ENCODE results near the gene CERK.

Gene CERK

DNA sequence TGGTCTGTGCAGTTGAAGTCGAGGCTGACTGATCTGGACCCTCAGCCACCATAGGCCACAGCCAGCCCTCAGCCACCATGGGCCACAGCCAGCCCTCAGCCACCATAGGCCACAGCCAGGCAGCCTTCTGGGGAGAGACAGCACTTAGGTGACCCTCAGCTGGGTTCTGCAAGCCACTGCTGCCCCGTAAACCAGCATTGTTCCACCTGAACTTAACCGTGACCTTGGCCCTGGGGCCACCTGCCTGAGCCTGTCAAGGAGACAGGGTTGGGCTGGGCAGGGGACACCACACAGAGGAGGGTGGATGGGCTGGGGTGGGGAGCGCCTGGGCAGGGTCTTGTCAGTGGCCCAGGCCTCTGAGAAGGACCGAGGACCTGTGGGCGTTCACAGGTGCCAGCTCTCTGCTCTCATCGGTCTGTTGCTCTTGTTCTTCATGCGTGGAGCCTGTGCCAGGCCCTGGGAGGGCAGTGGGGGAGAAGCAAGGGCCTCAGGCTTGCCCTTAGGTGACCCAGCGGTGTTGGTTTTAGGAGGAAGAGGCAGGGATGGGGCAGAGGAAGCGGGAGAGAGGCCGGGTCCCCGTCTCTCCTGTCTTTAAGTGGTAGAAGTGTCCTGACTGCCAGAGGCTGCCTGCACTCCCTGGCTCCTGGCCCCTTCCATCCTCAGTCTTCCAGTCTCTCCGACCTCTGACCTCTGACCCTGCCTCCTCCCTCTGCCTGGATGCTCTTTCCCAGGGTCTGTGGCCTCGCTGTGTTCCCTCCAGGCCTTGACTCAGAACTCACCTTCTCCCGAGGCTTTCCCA is 81.0 kb downstream of the CERK start (continued):
- no peak for TF ChIP-seq ZNF2 (tag by site-specific recombination; IDR thresholded peaks at IDR 0.05)
- TF ChIP-seq, protein P1, sequence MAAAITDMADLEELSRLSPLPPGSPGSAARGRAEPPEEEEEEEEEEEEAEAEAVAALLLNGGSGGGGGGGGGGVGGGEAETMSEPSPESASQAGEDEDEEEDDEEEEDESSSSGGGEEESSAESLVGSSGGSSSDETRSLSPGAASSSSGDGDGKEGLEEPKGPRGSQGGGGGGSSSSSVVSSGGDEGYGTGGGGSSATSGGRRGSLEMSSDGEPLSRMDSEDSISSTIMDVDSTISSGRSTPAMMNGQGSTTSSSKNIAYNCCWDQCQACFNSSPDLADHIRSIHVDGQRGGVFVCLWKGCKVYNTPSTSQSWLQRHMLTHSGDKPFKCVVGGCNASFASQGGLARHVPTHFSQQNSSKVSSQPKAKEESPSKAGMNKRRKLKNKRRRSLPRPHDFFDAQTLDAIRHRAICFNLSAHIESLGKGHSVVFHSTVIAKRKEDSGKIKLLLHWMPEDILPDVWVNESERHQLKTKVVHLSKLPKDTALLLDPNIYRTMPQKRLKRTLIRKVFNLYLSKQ (tag by site-specific recombination; IDR thresholded peaks at IDR 0.05; ENCODE audit: borderline replicate concordance): no peak
- TF ChIP-seq KLF7 (tag by site-specific recombination; IDR thresholded peaks at IDR 0.05; ENCODE audit: borderline replicate concordance): no peak

DNA sequence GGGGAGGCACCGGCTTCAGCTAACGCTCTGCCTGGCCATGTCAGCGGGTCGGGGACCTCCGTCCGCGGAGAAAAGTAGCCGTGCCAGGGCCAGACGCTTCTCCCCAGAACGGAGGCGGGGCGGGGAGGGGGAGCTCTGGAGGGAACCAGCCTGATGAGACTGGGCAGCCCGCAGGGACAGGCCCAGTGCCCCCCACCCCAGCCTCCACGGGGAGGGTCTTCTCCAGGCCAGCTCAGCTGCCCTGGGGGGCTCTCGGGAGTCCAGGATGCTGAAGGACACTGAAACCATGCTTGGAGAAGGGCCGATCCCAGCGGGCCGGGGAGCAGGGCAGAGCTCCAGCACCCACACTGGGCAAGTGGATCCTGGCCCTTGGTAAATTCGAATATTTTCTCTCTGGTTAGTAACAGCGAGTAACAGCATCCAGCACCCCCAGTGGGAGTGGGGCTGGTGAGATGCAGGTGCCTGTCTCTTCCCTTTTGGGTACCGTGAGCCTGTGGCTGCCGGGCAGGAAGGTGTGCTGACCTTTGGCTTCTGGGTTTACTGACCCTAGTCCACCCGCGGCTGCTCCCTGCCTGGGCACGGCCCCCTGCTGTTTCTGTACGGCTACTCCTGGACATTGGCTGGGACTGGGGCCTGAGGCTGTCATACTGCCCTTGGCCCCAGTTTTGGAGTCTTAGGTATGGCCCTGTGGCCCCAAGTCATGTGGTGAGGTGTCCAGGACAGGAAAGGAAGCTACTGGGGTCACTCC is 82.0 kb downstream of the CERK start:
- Histone ChIP-seq H3K4me3 (ENCODE audit: low read depth, low read length) (no peak overlapping the region), H3K36me3 (ENCODE audit: control insufficient read depth in 2 of 2, insufficient read depth in 1 of 2, low read length in 2 of 2) (no peaks in the 10 kb centered on the region), H3K4me1 (ENCODE audit: control insufficient read depth, insufficient read depth, low read length) (peaks cover 2% of the 10 kb centered on the region; the same call in 1 of the 2 replicates), H3K9me3 (ENCODE audit: control insufficient read depth, insufficient read depth, low read depth, low read length) (no peaks in the 10 kb centered on the region), H3K27ac (ENCODE audit: extremely low read depth, low read depth, low read length) (no peak overlapping the region)
- TF ChIP-seq ZNF394 (tag by site-specific recombination; IDR thresholded peaks at IDR 0.05; ENCODE audit: borderline replicate concordance): no peak
- TF ChIP-seq PRDM1 (tag by site-specific recombination; IDR thresholded peaks at IDR 0.05): no peak
- TF ChIP-seq, protein P2, sequence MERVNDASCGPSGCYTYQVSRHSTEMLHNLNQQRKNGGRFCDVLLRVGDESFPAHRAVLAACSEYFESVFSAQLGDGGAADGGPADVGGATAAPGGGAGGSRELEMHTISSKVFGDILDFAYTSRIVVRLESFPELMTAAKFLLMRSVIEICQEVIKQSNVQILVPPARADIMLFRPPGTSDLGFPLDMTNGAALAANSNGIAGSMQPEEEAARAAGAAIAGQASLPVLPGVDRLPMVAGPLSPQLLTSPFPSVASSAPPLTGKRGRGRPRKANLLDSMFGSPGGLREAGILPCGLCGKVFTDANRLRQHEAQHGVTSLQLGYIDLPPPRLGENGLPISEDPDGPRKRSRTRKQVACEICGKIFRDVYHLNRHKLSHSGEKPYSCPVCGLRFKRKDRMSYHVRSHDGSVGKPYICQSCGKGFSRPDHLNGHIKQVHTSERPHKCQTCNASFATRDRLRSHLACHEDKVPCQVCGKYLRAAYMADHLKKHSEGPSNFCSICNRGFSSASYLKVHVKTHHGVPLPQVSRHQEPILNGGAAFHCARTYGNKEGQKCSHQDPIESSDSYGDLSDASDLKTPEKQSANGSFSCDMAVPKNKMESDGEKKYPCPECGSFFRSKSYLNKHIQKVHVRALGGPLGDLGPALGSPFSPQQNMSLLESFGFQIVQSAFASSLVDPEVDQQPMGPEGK (tag by site-specific recombination; IDR thresholded peaks at IDR 0.05): no peak
- TF ChIP-seq ZNF112 (tag by site-specific recombination; IDR thresholded peaks at IDR 0.05): no peak
- CTCF ChIA-PET: interaction anchor here (0.6 kb wide), 2 partner anchors 1339 to 1385 kb away, joined by 3 to 5 read pairs; no protein-coding TSS in a partner anchor
- POLR2A ChIA-PET: no interaction called here

DNA sequence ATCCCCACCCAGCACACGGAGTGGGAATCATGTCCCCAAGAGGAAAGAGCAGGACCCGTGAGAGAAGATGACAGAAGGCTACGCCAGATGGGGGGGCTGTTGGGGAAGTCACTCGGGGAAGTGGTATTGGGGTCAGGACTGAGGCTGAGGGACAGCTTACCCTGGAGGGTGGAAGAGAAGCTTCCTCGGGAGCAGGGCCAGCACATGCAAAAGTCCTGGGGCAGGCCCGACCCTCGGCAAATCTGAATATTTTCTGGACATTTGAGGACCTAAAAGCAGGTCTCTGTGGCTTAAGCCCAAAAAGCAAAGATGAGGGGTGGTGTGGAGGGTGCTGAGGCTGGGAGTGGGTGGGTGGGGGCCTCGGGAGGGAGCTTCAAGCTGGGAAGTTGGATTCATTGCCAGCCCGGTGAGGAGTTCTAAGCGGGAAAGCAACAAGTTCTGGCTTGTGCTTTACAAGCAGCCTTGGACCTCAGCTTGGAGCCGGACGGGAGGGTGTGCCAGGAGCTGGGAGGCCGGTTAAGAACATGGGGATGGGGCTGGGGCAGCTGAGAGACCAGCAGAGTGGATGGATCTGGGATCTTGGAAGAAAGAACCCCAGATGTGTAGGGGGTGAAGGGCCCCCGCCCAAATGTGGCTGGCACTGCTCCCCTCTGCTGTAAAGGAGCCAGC is 83.0 kb downstream of the CERK start:
- TF ChIP-seq SCRT2 (tag by site-specific recombination; IDR thresholded peaks at IDR 0.05) (peak; percentile 48), ZNF354C (tag by site-specific recombination; IDR thresholded peaks at IDR 0.05; ENCODE audit: borderline replicate concordance, low read depth) (no peak), ZNF623 (tag by site-specific recombination; IDR thresholded peaks at IDR 0.05) (peak; percentile 94)
- H3K4me1 ChIP-seq (ENCODE audit: control insufficient read depth, insufficient read depth, low read length): no peaks in the 10 kb centered on the region
- POLR2A ChIA-PET: no interaction called here
- CTCF ChIA-PET: interaction anchor here (0.6 kb wide), 1 partner anchor 107 kb away, joined by 3 read pairs; no protein-coding TSS in a partner anchor
- H3K4me3 ChIP-seq (ENCODE audit: low read depth, low read length): no peak overlapping the region
- no peak overlapping the region for H3K27ac ChIP-seq (ENCODE audit: extremely low read depth, low read depth, low read length)
- no peaks in the 10 kb centered on the region for H3K9me3 ChIP-seq (ENCODE audit: control insufficient read depth, insufficient read depth, low read depth, low read length)
- H3K36me3 ChIP-seq (ENCODE audit: control insufficient read depth in 2 of 2, insufficient read depth in 1 of 2, low read length in 2 of 2): no peaks in the 10 kb centered on the region

DNA sequence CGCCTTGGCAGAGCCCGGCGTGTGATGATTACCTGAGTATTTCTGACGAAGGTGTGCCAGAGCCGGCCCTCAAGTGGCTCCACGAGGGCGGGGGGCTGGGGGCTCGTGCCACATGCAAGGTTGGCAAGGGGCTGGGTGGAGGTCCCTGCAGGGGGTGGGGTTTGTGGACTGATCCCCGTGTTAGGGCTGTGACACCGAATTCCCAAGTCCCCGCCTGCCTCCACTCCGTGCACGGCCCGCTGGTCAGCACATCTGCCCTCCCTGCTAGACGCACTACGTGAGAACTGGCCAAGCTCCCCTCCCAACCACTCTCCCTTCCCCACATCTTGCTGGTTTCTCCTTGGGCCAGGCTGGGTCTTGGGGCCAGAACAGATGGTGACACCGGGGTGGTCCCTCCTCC is 83.6 kb downstream of the CERK start:
- no peaks in the 10 kb centered on the region for H3K36me3 ChIP-seq (ENCODE audit: control insufficient read depth in 2 of 2, insufficient read depth in 1 of 2, low read length in 2 of 2)
- H3K4me1 ChIP-seq (ENCODE audit: control insufficient read depth, insufficient read depth, low read length): no peaks in the 10 kb centered on the region
- ChIA-PET CTCF (interaction anchor here (0.6 kb wide), 1 partner anchor 108 kb away, joined by 3 read pairs; no protein-coding TSS in a partner anchor), POLR2A (no interaction called here)
- no peak overlapping the region for H3K27ac ChIP-seq (ENCODE audit: extremely low read depth, low read depth, low read length)
- no peaks in the 10 kb centered on the region for H3K9me3 ChIP-seq (ENCODE audit: control insufficient read depth, insufficient read depth, low read depth, low read length)
- H3K4me3 ChIP-seq (ENCODE audit: low read depth, low read length): no peak overlapping the region
- TF ChIP-seq, protein P3, sequence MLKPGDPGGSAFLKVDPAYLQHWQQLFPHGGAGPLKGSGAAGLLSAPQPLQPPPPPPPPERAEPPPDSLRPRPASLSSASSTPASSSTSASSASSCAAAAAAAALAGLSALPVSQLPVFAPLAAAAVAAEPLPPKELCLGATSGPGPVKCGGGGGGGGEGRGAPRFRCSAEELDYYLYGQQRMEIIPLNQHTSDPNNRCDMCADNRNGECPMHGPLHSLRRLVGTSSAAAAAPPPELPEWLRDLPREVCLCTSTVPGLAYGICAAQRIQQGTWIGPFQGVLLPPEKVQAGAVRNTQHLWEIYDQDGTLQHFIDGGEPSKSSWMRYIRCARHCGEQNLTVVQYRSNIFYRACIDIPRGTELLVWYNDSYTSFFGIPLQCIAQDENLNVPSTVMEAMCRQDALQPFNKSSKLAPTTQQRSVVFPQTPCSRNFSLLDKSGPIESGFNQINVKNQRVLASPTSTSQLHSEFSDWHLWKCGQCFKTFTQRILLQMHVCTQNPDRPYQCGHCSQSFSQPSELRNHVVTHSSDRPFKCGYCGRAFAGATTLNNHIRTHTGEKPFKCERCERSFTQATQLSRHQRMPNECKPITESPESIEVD (tag by site-specific recombination; IDR thresholded peaks at IDR 0.05): no peak
- TF ChIP-seq EGR2 (tag by site-specific recombination; IDR thresholded peaks at IDR 0.05; ENCODE audit: low read depth) (no peak), ZXDB (tag by site-specific recombination; IDR thresholded peaks at IDR 0.05) (no peak), SCRT2 (tag by site-specific recombination; IDR thresholded peaks at IDR 0.05) (no peak), ZNF776 (tag by site-specific recombination; IDR thresholded peaks at IDR 0.05; ENCODE audit: borderline replicate concordance) (no peak), ZBTB7A (tag by site-specific recombination; IDR thresholded peaks at IDR 0.05; ENCODE audit: low read depth) (no peak), ZNF48 (tag by site-specific recombination; IDR thresholded peaks at IDR 0.05) (no peak), ZIC2 (tag by site-specific recombination; IDR thresholded peaks at IDR 0.05) (no peak), ZNF19 (tag by site-specific recombination; IDR thresholded peaks at IDR 0.05; ENCODE audit: low read depth) (no peak)
- TF ChIP-seq, protein P4, sequence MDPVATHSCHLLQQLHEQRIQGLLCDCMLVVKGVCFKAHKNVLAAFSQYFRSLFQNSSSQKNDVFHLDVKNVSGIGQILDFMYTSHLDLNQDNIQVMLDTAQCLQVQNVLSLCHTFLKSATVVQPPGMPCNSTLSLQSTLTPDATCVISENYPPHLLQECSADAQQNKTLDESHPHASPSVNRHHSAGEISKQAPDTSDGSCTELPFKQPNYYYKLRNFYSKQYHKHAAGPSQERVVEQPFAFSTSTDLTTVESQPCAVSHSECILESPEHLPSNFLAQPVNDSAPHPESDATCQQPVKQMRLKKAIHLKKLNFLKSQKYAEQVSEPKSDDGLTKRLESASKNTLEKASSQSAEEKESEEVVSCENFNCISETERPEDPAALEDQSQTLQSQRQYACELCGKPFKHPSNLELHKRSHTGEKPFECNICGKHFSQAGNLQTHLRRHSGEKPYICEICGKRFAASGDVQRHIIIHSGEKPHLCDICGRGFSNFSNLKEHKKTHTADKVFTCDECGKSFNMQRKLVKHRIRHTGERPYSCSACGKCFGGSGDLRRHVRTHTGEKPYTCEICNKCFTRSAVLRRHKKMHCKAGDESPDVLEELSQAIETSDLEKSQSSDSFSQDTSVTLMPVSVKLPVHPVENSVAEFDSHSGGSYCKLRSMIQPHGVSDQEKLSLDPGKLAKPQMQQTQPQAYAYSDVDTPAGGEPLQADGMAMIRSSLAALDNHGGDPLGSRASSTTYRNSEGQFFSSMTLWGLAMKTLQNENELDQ (tag by site-specific recombination; IDR thresholded peaks at IDR 0.05; ENCODE audit: low read depth): no peak

All from HEK293 (cell line).